ENCODE measurements around the gene ENDOV.
A peak's percentile ranks its signal among the peaks of the same experiment; 100 is the strongest.
"Not testable (repeated sequence)": the region's sequence is repeated elsewhere in the genome, so short reads cannot be mapped to it uniquely, and the experiment has no call there.

Gene ENDOV

GRCh38 chr17:80402959-80403358 lies 12.0 kb upstream of the ENDOV start:
- H3K36me3 ChIP-seq (ENCODE audit: control insufficient read depth, low read depth, low read length) = no peaks in the 10 kb centered on the region

GRCh38 chr17:80406146-80406545 lies 8.8 kb upstream of the ENDOV start:
- Histone ChIP-seq H3K9me3 (ENCODE audit: control insufficient read depth, low read depth, low read length) (no peaks in the 10 kb centered on the region), H3K27ac (ENCODE audit: low read length) (no peak overlapping the region), H3K36me3 (ENCODE audit: control insufficient read depth, low read depth, low read length) (no peaks in the 10 kb centered on the region), H3K27me3 (ENCODE audit: control insufficient read depth, insufficient read depth, low read length) (peaks cover 2% of the 10 kb centered on the region), H3K4me1 (ENCODE audit: control insufficient read depth, low read depth, low read length) (no peaks in the 10 kb centered on the region), H3K9ac (ENCODE audit: low read length) (no peak overlapping the region), H3K4me3 (ENCODE audit: low read length) (no peak overlapping the region)

More at GRCh38 chr17:80402959-80403358, 12.0 kb upstream of the ENDOV start:
- no peaks in the 10 kb centered on the region for H3K27me3 ChIP-seq (ENCODE audit: control insufficient read depth, insufficient read depth, low read length)
- H3K4me3 ChIP-seq (ENCODE audit: low read length) = no peak overlapping the region
- H3K9me3 ChIP-seq (ENCODE audit: control insufficient read depth, low read depth, low read length) = no peaks in the 10 kb centered on the region
- H3K27ac ChIP-seq (ENCODE audit: low read length) = no peak overlapping the region
- no peak overlapping the region for H3K9ac ChIP-seq (ENCODE audit: low read length)
- H3K4me1 ChIP-seq (ENCODE audit: control insufficient read depth, low read depth, low read length) = no peaks in the 10 kb centered on the region

GRCh38 chr17:80407917-80408316 lies 7.0 kb upstream of the ENDOV start:
- H3K27me3 ChIP-seq (ENCODE audit: control insufficient read depth, insufficient read depth, low read length) = peaks cover 17% of the 10 kb centered on the region
- not testable (repeated sequence) for H3K9me3 ChIP-seq (ENCODE audit: control insufficient read depth, low read depth, low read length); H3K36me3 ChIP-seq (ENCODE audit: control insufficient read depth, low read depth, low read length); H3K4me1 ChIP-seq (ENCODE audit: control insufficient read depth, low read depth, low read length); H3K4me3 ChIP-seq (ENCODE audit: low read length); H3K27ac ChIP-seq (ENCODE audit: low read length); H3K9ac ChIP-seq (ENCODE audit: low read length)

GRCh38 chr17:80408872-80409271 lies 6.1 kb upstream of the ENDOV start:
- Histone ChIP-seq H3K9ac (ENCODE audit: low read length) (no peak overlapping the region), H3K27me3 (ENCODE audit: control insufficient read depth, insufficient read depth, low read length) (peaks cover 27% of the 10 kb centered on the region), H3K9me3 (ENCODE audit: control insufficient read depth, low read depth, low read length) (no peaks in the 10 kb centered on the region), H3K4me1 (ENCODE audit: control insufficient read depth, low read depth, low read length) (no peaks in the 10 kb centered on the region), H3K36me3 (ENCODE audit: control insufficient read depth, low read depth, low read length) (no peaks in the 10 kb centered on the region), H3K4me3 (ENCODE audit: low read length) (no peak overlapping the region), H3K27ac (ENCODE audit: low read length) (no peak overlapping the region)

- Histone ChIP-seq H3K4me3 (ENCODE audit: low read length) (no peak overlapping the region), H3K9ac (ENCODE audit: low read length) (no peak overlapping the region), H3K27me3 (ENCODE audit: control insufficient read depth, insufficient read depth, low read length) (peaks cover 34% of the 10 kb centered on the region), H3K9me3 (ENCODE audit: control insufficient read depth, low read depth, low read length) (no peaks in the 10 kb centered on the region), H3K27ac (ENCODE audit: low read length) (no peak overlapping the region), H3K4me1 (ENCODE audit: control insufficient read depth, low read depth, low read length) (no peaks in the 10 kb centered on the region), H3K36me3 (ENCODE audit: control insufficient read depth, low read depth, low read length) (no peaks in the 10 kb centered on the region)
These were observed 5.3 kb upstream of the ENDOV start for GRCh38 chr17:80409626-80410025.

GRCh38 chr17:80410441-80411087 lies 4.4 kb upstream of the ENDOV start:
- not testable (repeated sequence) for H3K4me1 ChIP-seq (ENCODE audit: control insufficient read depth, low read depth, low read length); H3K4me3 ChIP-seq (ENCODE audit: low read length)

GRCh38 chr17:80413771-80414507 lies 1.0 kb upstream of the ENDOV start:
- H3K9me3 ChIP-seq (ENCODE audit: control insufficient read depth, low read depth, low read length) = no peaks in the 10 kb centered on the region
- H3K4me3 ChIP-seq (ENCODE audit: low read length) = peak overlapping the region; percentile 96
- H3K27ac ChIP-seq (ENCODE audit: low read length) = no peak overlapping the region
- no peak overlapping the region for H3K9ac ChIP-seq (ENCODE audit: low read length)
- peaks cover 4% of the 10 kb centered on the region for H3K36me3 ChIP-seq (ENCODE audit: control insufficient read depth, low read depth, low read length)
- no peaks in the 10 kb centered on the region for H3K4me1 ChIP-seq (ENCODE audit: control insufficient read depth, low read depth, low read length)
- peaks cover 35% of the 10 kb centered on the region for H3K27me3 ChIP-seq (ENCODE audit: control insufficient read depth, insufficient read depth, low read length)

More at GRCh38 chr17:80410441-80411087, 4.4 kb upstream of the ENDOV start:
- H3K36me3 ChIP-seq (ENCODE audit: control insufficient read depth, low read depth, low read length); H3K9me3 ChIP-seq (ENCODE audit: control insufficient read depth, low read depth, low read length); H3K27ac ChIP-seq (ENCODE audit: low read length); H3K9ac ChIP-seq (ENCODE audit: low read length): not testable (repeated sequence)
- H3K27me3 ChIP-seq (ENCODE audit: control insufficient read depth, insufficient read depth, low read length) = peaks cover 35% of the 10 kb centered on the region

GRCh38 chr17:80414508-80414802 lies 512 bp upstream of the ENDOV start:
- Histone ChIP-seq H3K27ac (ENCODE audit: low read length) (no peak overlapping the region), H3K4me1 (ENCODE audit: control insufficient read depth, low read depth, low read length) (no peaks in the 10 kb centered on the region), H3K27me3 (ENCODE audit: control insufficient read depth, insufficient read depth, low read length) (peaks cover 35% of the 10 kb centered on the region), H3K9me3 (ENCODE audit: control insufficient read depth, low read depth, low read length) (no peaks in the 10 kb centered on the region), H3K4me3 (ENCODE audit: low read length) (peak overlapping the region; percentile 96), H3K9ac (ENCODE audit: low read length) (peak overlapping the region; percentile 80), H3K36me3 (ENCODE audit: control insufficient read depth, low read depth, low read length) (peaks cover 4% of the 10 kb centered on the region)

GRCh38 chr17:80415626-80416137 lies 715 bp downstream of the ENDOV start:
- Histone ChIP-seq H3K27ac (ENCODE audit: low read length) (no peak overlapping the region), H3K27me3 (ENCODE audit: control insufficient read depth, insufficient read depth, low read length) (peaks cover 35% of the 10 kb centered on the region), H3K36me3 (ENCODE audit: control insufficient read depth, low read depth, low read length) (peaks cover 4% of the 10 kb centered on the region), H3K9me3 (ENCODE audit: control insufficient read depth, low read depth, low read length) (no peaks in the 10 kb centered on the region), H3K4me1 (ENCODE audit: control insufficient read depth, low read depth, low read length) (no peaks in the 10 kb centered on the region), H3K4me3 (ENCODE audit: low read length) (peak overlapping the region; percentile 96), H3K9ac (ENCODE audit: low read length) (peak overlapping the region; percentile 80)

GRCh38 chr17:80416260-80416939 lies 1.4 kb downstream of the ENDOV start:
- peaks cover 4% of the 10 kb centered on the region for H3K36me3 ChIP-seq (ENCODE audit: control insufficient read depth, low read depth, low read length)
- H3K4me3 ChIP-seq (ENCODE audit: low read length) = peak overlapping the region; percentile 96
- H3K4me1 ChIP-seq (ENCODE audit: control insufficient read depth, low read depth, low read length) = no peaks in the 10 kb centered on the region
- H3K9ac ChIP-seq (ENCODE audit: low read length) = no peak overlapping the region
- no peak overlapping the region for H3K27ac ChIP-seq (ENCODE audit: low read length)
- peaks cover 30% of the 10 kb centered on the region for H3K27me3 ChIP-seq (ENCODE audit: control insufficient read depth, insufficient read depth, low read length)
- no peaks in the 10 kb centered on the region for H3K9me3 ChIP-seq (ENCODE audit: control insufficient read depth, low read depth, low read length)

- no peak overlapping the region for H3K9ac ChIP-seq (ENCODE audit: low read length)
- H3K27me3 ChIP-seq (ENCODE audit: control insufficient read depth, insufficient read depth, low read length) = peaks cover 25% of the 10 kb centered on the region
- no peaks in the 10 kb centered on the region for H3K9me3 ChIP-seq (ENCODE audit: control insufficient read depth, low read depth, low read length)
- peaks cover 4% of the 10 kb centered on the region for H3K36me3 ChIP-seq (ENCODE audit: control insufficient read depth, low read depth, low read length)
- H3K4me3 ChIP-seq (ENCODE audit: low read length) = no peak overlapping the region
- no peaks in the 10 kb centered on the region for H3K4me1 ChIP-seq (ENCODE audit: control insufficient read depth, low read depth, low read length)
- no peak overlapping the region for H3K27ac ChIP-seq (ENCODE audit: low read length)
These were observed 1.9 kb downstream of the ENDOV start for GRCh38 chr17:80416940-80417293.
